Peyer's patch (tissue), 4 donors: ENCODE measurements around the gene CCDC6.

Source experiments
- POLR2A ChIP-seq, 2 donors: fragments of 450-650 bp; IDR thresholded peaks; one replicate each; pipeline ENCODE4 v1.5.1; 2017; ENCODE audit warnings: antibody characterized with exemption in 2 of 2, mild to moderate bottlenecking in 2 of 2, moderate library complexity in 2 of 2
- TF ChIP-seq, protein P1 (sequence below), 6 experiments: fragments of 450-650 bp in 4 of 6; fragments of 200-600 bp in 2 of 6; sonication (generic) in 1 of 6; IDR thresholded peaks; one replicate each; pipeline ENCODE4 v1.5.1; 2017 to 2019; ENCODE audit warnings: antibody characterized with exemption in 6 of 6, mild to moderate bottlenecking in 3 of 6, moderate library complexity in 1 of 6

DNA sequence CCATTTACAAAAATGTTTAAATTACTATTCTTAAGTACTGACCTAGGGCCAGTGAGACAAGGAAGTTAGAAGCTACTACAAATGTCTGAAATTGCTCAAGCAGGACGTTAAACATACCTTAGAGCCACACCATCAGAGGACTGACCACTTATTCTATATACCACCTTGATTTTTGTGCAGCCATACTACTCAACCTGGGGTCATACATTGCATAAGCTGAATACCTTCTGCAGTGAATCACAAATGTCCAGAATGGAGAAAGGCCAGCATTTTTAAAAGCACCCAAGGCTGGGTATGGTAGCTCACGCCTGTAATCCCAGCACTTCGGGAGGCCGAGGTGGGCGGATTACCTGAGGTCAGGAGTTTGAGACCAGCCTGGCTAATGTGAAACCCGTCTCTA, 131.9 kb downstream of the CCDC6 start:
- TF ChIP-seq, protein P1, sequence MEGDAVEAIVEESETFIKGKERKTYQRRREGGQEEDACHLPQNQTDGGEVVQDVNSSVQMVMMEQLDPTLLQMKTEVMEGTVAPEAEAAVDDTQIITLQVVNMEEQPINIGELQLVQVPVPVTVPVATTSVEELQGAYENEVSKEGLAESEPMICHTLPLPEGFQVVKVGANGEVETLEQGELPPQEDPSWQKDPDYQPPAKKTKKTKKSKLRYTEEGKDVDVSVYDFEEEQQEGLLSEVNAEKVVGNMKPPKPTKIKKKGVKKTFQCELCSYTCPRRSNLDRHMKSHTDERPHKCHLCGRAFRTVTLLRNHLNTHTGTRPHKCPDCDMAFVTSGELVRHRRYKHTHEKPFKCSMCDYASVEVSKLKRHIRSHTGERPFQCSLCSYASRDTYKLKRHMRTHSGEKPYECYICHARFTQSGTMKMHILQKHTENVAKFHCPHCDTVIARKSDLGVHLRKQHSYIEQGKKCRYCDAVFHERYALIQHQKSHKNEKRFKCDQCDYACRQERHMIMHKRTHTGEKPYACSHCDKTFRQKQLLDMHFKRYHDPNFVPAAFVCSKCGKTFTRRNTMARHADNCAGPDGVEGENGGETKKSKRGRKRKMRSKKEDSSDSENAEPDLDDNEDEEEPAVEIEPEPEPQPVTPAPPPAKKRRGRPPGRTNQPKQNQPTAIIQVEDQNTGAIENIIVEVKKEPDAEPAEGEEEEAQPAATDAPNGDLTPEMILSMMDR (IDR thresholded peaks at IDR 0.05), result no peak
- TF ChIP-seq POLR2A (IDR thresholded peaks at IDR 0.05), result no peak
